Measurements from ENCODE around the gene FLYWCH2.

Gene FLYWCH2

GRCh38 chr16:2846511-2847310 lies 36.3 kb upstream of the FLYWCH2 start:
- H2AFZ ChIP-seq (ENCODE audit: low read depth, low read length, severe bottlenecking): no peak overlapping the region
- H3K9me3 ChIP-seq (ENCODE audit: insufficient read depth, low read length): no peaks in the 10 kb centered on the region
- no peak overlapping the region for H3K4me3 ChIP-seq (ENCODE audit: insufficient read depth, low read length, poor library complexity, severe bottlenecking)
- H3K27me3 ChIP-seq (ENCODE audit: low read length): no peaks in the 10 kb centered on the region
- no peak overlapping the region for H3K9ac ChIP-seq (ENCODE audit: low read length)
- no peaks in the 10 kb centered on the region for H4K20me1 ChIP-seq (ENCODE audit: low read depth, low read length)
- no peaks in the 10 kb centered on the region for H3K36me3 ChIP-seq (ENCODE audit: low read length)
- H3K9me2 ChIP-seq (replicated peaks; ENCODE audit: insufficient read depth, low read length): no peaks in the 10 kb centered on the region
- H3K4me2 ChIP-seq (ENCODE audit: low read depth, low read length, poor library complexity, severe bottlenecking): no peak overlapping the region
- TF ChIP-seq CTCF (IDR thresholded peaks at IDR 0.05; ENCODE audit: insufficient read depth, low read length, poor library complexity, severe bottlenecking) (no peak), EZH2phosphoT487 (conservative IDR thresholded peaks at IDR 0.05; ENCODE audit: low read length) (no peak)
- no peaks in the 10 kb centered on the region for H3K79me2 ChIP-seq (ENCODE audit: insufficient read depth, low read length)
- no peak overlapping the region for H3K27ac ChIP-seq (ENCODE audit: low read depth, low read length)
- no peaks in the 10 kb centered on the region for H3F3A ChIP-seq (ENCODE audit: insufficient read depth)

- Histone ChIP-seq H2AFZ (ENCODE audit: low read depth, low read length, severe bottlenecking) (no peak overlapping the region), H3K9ac (ENCODE audit: low read length) (no peak overlapping the region), H3K4me2 (ENCODE audit: low read depth, low read length, poor library complexity, severe bottlenecking) (no peak overlapping the region), H3K27me3 (ENCODE audit: low read length) (no peaks in the 10 kb centered on the region), H3K4me3 (ENCODE audit: insufficient read depth, low read length, poor library complexity, severe bottlenecking) (no peak overlapping the region), H3K9me2 (replicated peaks; ENCODE audit: insufficient read depth, low read length) (no peaks in the 10 kb centered on the region), H3K79me2 (ENCODE audit: insufficient read depth, low read length) (no peaks in the 10 kb centered on the region), H4K20me1 (ENCODE audit: low read depth, low read length) (no peaks in the 10 kb centered on the region), H3K9me3 (ENCODE audit: insufficient read depth, low read length) (no peaks in the 10 kb centered on the region), H3F3A (ENCODE audit: insufficient read depth) (no peaks in the 10 kb centered on the region), H3K36me3 (ENCODE audit: low read length) (no peaks in the 10 kb centered on the region), H3K27ac (ENCODE audit: low read depth, low read length) (no peak overlapping the region)
- TF ChIP-seq EZH2phosphoT487 (conservative IDR thresholded peaks at IDR 0.05; ENCODE audit: low read length): no peak
- TF ChIP-seq CTCF (IDR thresholded peaks at IDR 0.05; ENCODE audit: insufficient read depth, low read length, poor library complexity, severe bottlenecking): no peak
Observed at GRCh38 chr16:2848933-2849725, 33.9 kb upstream of the FLYWCH2 start.

DNA sequence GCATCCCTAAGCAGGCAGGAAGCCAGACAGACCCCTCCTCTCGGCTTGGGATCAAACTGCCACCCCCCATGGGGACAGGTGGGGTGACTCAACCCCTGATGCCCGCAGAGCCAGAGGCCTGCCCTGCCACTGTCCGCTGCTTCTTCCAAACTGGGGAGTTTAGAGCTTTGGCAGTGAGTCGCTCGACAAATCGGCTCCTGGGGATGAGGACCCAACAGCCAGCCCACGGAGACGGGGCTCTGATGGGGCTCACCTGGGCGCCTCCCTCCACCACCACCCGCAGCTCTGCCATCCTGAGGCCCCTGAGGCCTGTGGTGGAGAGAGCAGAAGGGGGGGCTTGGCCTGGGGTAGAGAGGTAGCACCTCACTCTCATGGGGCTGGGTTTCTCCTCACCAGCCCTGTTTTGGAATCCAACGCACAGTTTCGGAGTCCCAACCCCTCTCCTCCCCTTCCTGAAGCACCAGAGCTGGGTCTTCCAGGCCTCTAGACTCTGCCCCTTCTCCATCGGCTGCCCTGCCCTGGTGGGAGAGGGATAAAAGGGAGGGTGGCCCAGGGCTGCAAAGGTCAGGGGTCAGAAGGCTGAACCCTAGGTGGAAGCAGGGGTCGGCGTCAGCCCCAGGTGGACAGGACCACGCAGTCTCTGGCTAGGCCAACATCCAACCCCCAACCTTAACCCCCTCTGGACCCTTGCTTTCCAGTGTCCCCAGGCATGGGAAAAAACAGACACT lies 30.8 kb upstream of the FLYWCH2 start:
- no peak overlapping the region for H2AFZ ChIP-seq (ENCODE audit: low read depth, low read length, severe bottlenecking)
- no peaks in the 10 kb centered on the region for H3K9me2 ChIP-seq (replicated peaks; ENCODE audit: insufficient read depth, low read length)
- H4K20me1 ChIP-seq (ENCODE audit: low read depth, low read length): no peaks in the 10 kb centered on the region
- H3K27ac ChIP-seq (ENCODE audit: low read depth, low read length): no peak overlapping the region
- H3F3A ChIP-seq (ENCODE audit: insufficient read depth): no peaks in the 10 kb centered on the region
- no peaks in the 10 kb centered on the region for H3K9me3 ChIP-seq (ENCODE audit: insufficient read depth, low read length)
- no peaks in the 10 kb centered on the region for H3K27me3 ChIP-seq (ENCODE audit: low read length)
- H3K36me3 ChIP-seq (ENCODE audit: low read length): no peaks in the 10 kb centered on the region
- H3K79me2 ChIP-seq (ENCODE audit: insufficient read depth, low read length): no peaks in the 10 kb centered on the region
- H3K4me2 ChIP-seq (ENCODE audit: low read depth, low read length, poor library complexity, severe bottlenecking): no peak overlapping the region
- TF ChIP-seq CTCF (IDR thresholded peaks at IDR 0.05; ENCODE audit: insufficient read depth, low read length, poor library complexity, severe bottlenecking) (no peak), EZH2phosphoT487 (conservative IDR thresholded peaks at IDR 0.05; ENCODE audit: low read length) (no peak)
- no peak overlapping the region for H3K9ac ChIP-seq (ENCODE audit: low read length)
- H3K4me3 ChIP-seq (ENCODE audit: insufficient read depth, low read length, poor library complexity, severe bottlenecking): no peak overlapping the region
